RPMI8226 (cell line): ENCODE data around the gene ITM2C.

Experiments used
- DNase-seq: peaks from one replicate; pipeline ENCODE4 v3.0.0-alpha.2; 2015

Gene ITM2C

GRCh38 chr2:230873661-230874401 is 9.1 kb downstream of the ITM2C start:
- DNase-seq = peak; percentile 18

GRCh38 chr2:230874456-230874855 is 9.7 kb downstream of the ITM2C start:
- DNase-seq = no peak

GRCh38 chr2:230874876-230875275 is 10.1 kb downstream of the ITM2C start:
- DNase-seq = no peak

- no peak for DNase-seq
These were observed 10.9 kb downstream of the ITM2C start for GRCh38 chr2:230875347-230876315.

- DNase-seq = no peak
These were observed 12.5 kb downstream of the ITM2C start for GRCh38 chr2:230877116-230877758.

GRCh38 chr2:230877759-230878598 is 13.2 kb downstream of the ITM2C start:
- DNase-seq = no peak

GRCh38 chr2:230878599-230879188 is 14.0 kb downstream of the ITM2C start:
- DNase-seq = no peak

- DNase-seq = no peak
These were observed 14.6 kb downstream of the ITM2C start for GRCh38 chr2:230879271-230879882.

GRCh38 chr2:230879891-230880290 is 15.1 kb downstream of the ITM2C start:
- DNase-seq = no peak

GRCh38 chr2:230881840-230882239 is 17.1 kb downstream of the ITM2C start:
- no peak for DNase-seq

- DNase-seq = peak; percentile 58
These were observed 20.9 kb downstream of the ITM2C start for GRCh38 chr2:230885463-230886130.

- no peak for DNase-seq
These were observed 21.5 kb downstream of the ITM2C start for GRCh38 chr2:230886206-230886605.

GRCh38 chr2:230886671-230887071 is 21.9 kb downstream of the ITM2C start:
- no peak for DNase-seq

GRCh38 chr2:230887342-230887741 is 22.6 kb downstream of the ITM2C start:
- no peak for DNase-seq

- peak; percentile 43 for DNase-seq
These were observed 24.2 kb downstream of the ITM2C start for GRCh38 chr2:230888824-230889400.

GRCh38 chr2:230889911-230890601 is 25.3 kb downstream of the ITM2C start:
- DNase-seq = no peak

GRCh38 chr2:230890646-230891045 is 25.9 kb downstream of the ITM2C start:
- DNase-seq = no peak

- peak; percentile 59 for DNase-seq
These were observed 26.3 kb downstream of the ITM2C start for GRCh38 chr2:230891064-230891463.

- peak; percentile 81 for DNase-seq
These were observed 26.8 kb downstream of the ITM2C start for GRCh38 chr2:230891509-230891908.

- DNase-seq = peak; percentile 91
These were observed 28.6 kb downstream of the ITM2C start for GRCh38 chr2:230893338-230893737.
